ENCODE data around the gene DNER. TPM values are rescaled to one million over a fixed set of nuclear protein-coding genes. Genes with fewer than 3 reads are reported as not detected.

Gene DNER
- polyA plus RNA-seq, 2 of the 4 experiments (the other 2 are of a cell fraction): 0.34 to 4.2 TPM

DNA sequence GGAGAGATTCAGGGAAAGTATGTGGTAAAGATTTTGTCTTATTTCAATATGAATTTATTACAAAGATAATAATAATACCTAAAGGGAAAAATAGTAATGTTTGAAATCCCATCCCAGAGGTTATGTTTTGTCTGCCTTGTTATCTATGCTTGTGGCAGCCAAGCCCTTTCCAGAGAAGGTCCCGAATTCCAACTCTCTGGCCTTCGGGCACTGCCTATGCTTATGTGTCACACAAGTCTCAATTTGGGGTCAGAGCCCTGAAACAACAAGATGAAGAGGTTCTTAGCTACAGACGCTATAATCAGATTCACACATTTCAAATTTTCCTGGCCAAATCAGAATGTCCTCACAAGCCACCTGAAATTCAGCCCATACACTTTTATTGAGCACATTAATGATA lies 59.9 kb downstream of the DNER start:
- 2% methylated on average over 3 of the region's 3 CpGs for WGBS (ENCODE audit: missing lambda C conversion rate)
- no peaks in the 10 kb centered on the region for H3K4me1 ChIP-seq
- H3K27ac ChIP-seq: no peak overlapping the region
- H3K4me2 ChIP-seq: no peak overlapping the region
- no peak for TF ChIP-seq NFE2L2 (conservative IDR thresholded peaks at IDR 0.05; ENCODE audit: low read length)
- TF ChIP-seq RARB (CRISPR knock-in tag; IDR thresholded peaks at IDR 0.05): no peak
- no peak for TF ChIP-seq KDM5A (IDR thresholded peaks at IDR 0.05)
- no peak for TF ChIP-seq ESRRA (IDR thresholded peaks at IDR 0.05; ENCODE audit: borderline replicate concordance, low read length)
- TF ChIP-seq MAZ (IDR thresholded peaks at IDR 0.05; ENCODE audit: borderline replicate concordance, low read depth, low read length): no peak
- TF ChIP-seq JUN (IDR thresholded peaks at IDR 0.05): no peak
- TF ChIP-seq, protein P1, sequence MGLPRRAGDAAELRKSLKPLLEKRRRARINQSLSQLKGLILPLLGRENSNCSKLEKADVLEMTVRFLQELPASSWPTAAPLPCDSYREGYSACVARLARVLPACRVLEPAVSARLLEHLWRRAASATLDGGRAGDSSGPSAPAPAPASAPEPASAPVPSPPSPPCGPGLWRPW (IDR thresholded peaks at IDR 0.05): no peak
- no peak for TF ChIP-seq FOXS1 (CRISPR knock-in tag; IDR thresholded peaks at IDR 0.05)
- TF ChIP-seq, protein P2, sequence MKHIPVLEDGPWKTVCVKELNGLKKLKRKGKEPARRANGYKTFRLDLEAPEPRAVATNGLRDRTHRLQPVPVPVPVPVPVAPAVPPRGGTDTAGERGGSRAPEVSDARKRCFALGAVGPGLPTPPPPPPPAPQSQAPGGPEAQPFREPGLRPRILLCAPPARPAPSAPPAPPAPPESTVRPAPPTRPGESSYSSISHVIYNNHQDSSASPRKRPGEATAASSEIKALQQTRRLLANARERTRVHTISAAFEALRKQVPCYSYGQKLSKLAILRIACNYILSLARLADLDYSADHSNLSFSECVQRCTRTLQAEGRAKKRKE (CRISPR knock-in tag; IDR thresholded peaks at IDR 0.05; ENCODE audit: low read depth): no peak
- no peak for TF ChIP-seq EP300 (IDR thresholded peaks at IDR 0.05)
- ATAC-seq: no peak
- FAIRE-seq: no peak
- ChIA-PET POLR2A (no interaction called here), CTCF (no interaction called here)
- no peak overlapping the region for H3K4me3 ChIP-seq
- no peak for DNase-seq (ENCODE audit: low read depth in 1 of 2, low spot score in 1 of 2)
- no peaks in the 10 kb centered on the region for H3K9me3 ChIP-seq

DNA sequence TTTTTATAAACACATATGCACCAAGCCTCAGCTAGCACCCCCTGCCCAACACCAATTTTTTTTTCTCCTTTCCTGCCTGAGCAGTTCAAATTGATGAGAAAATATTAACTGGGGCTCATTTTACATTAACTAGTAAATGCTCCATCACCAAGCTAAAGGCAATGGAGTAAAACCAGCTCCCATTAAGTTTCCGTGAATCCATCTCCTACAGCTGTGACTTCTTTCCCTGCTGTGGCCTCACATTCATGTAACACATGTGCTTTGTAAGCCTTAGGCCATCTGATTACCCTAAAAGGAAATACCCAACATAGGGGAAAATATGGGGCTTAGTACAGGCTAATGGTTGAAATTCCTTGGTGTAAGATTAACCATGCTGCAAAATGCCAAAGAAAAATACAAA lies 60.8 kb downstream of the DNER start:
- CTCF ChIA-PET: no interaction called here
- POLR2A ChIA-PET: no interaction called here
- Histone ChIP-seq H3K9me3 (no peaks in the 10 kb centered on the region), H3K4me2 (no peak overlapping the region), H3K27ac (no peak overlapping the region), H3K4me3 (no peak overlapping the region), H3K4me1 (no peaks in the 10 kb centered on the region)
- WGBS (ENCODE audit: missing lambda C conversion rate): 65% methylated on average over 1 of the region's 1 CpG
- ATAC-seq (no peak), FAIRE-seq (no peak), DNase-seq (ENCODE audit: low read depth in 1 of 2, low spot score in 1 of 2) (no peak)
- no peak for TF ChIP-seq RCOR1 (IDR thresholded peaks at IDR 0.05; ENCODE audit: low read depth, low read length)
- TF ChIP-seq MYC (IDR thresholded peaks at IDR 0.05; ENCODE audit: borderline replicate concordance, low read length): no peak
- no peak for TF ChIP-seq CBX8 (IDR thresholded peaks at IDR 0.05)
- TF ChIP-seq TFCP2L1 (CRISPR knock-in tag; IDR thresholded peaks at IDR 0.05): no peak

DNA sequence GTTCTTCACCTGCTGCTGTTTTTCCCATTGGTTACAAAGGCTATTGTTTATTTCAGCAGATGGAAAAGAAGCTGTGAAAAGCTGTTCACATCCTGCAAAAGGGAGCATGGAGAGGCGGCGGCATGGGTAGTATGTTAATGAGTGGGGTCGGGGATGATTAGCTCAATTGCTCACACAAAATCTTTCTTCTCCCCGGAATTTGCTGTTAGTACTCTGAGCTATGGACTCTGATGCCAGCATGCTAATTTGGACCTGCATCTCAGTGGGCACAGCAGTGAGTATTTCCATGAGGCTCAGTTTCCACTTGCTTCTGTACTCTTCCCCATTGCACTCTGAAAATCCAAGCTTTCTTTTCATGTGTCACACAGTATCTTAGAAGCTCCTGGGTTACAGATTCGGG lies 61.6 kb downstream of the DNER start:
- ChIA-PET POLR2A (no interaction called here), CTCF (interaction anchor here (1.0 kb wide), 1 partner anchor 10 kb away, joined by 3 read pairs; no protein-coding TSS in a partner anchor)
- 9% methylated on average over 5 of the region's 5 CpGs for WGBS (ENCODE audit: missing lambda C conversion rate)
- no peak for ATAC-seq
- H3K9me3 ChIP-seq: no peaks in the 10 kb centered on the region
- TF ChIP-seq HDAC2 (IDR thresholded peaks at IDR 0.05): no peak
- no peak for TF ChIP-seq TP53 (CRISPR knock-in tag; IDR thresholded peaks at IDR 0.05)
- H3K4me3 ChIP-seq: no peak overlapping the region
- H3K27ac ChIP-seq: no peak overlapping the region
- FAIRE-seq: no peak
- no peak for DNase-seq (ENCODE audit: low read depth in 1 of 2, low spot score in 1 of 2)
- no peak overlapping the region for H3K4me2 ChIP-seq
- no peaks in the 10 kb centered on the region for H3K4me1 ChIP-seq

DNA sequence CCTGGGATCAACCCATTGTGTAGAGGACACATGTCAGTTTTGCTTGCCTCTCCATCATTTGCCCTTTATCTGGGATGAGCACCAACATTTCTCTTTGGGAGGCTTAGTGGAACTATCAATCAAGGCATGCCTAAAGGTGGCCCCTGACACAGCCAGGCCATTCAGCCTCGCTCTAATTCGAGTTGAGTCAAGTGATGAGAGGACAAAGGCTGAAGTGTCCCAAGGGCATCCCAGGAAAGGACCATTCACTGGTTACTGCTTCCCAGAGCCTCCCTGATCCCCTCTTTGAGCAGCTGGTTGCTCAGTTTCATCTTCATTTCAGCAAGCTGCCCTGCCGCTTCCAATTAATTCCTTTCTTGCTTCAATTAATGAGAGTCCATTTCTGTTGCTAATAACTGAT lies 63.5 kb downstream of the DNER start:
- no peak overlapping the region for H3K27ac ChIP-seq
- H3K4me2 ChIP-seq: no peak overlapping the region
- ATAC-seq (no peak), FAIRE-seq (no peak), DNase-seq (ENCODE audit: low read depth in 1 of 2, low spot score in 1 of 2) (no peak)
- TF ChIP-seq RAD21 (conservative IDR thresholded peaks at IDR 0.05 in 1 of 2, IDR thresholded peaks at IDR 0.05 in 1 of 2): no peak
- TF ChIP-seq CBX8 (IDR thresholded peaks at IDR 0.05): no peak
- no peak for TF ChIP-seq MAZ (IDR thresholded peaks at IDR 0.05; ENCODE audit: borderline replicate concordance, low read depth, low read length)
- TF ChIP-seq, protein P3, sequence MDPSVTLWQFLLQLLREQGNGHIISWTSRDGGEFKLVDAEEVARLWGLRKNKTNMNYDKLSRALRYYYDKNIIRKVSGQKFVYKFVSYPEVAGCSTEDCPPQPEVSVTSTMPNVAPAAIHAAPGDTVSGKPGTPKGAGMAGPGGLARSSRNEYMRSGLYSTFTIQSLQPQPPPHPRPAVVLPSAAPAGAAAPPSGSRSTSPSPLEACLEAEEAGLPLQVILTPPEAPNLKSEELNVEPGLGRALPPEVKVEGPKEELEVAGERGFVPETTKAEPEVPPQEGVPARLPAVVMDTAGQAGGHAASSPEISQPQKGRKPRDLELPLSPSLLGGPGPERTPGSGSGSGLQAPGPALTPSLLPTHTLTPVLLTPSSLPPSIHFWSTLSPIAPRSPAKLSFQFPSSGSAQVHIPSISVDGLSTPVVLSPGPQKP (IDR thresholded peaks at IDR 0.05; ENCODE audit: low read depth, low read length): no peak
- ChIA-PET CTCF (no interaction called here), POLR2A (no interaction called here)
- H3K4me3 ChIP-seq: no peak overlapping the region
- H3K4me1 ChIP-seq: no peaks in the 10 kb centered on the region
- H3K9me3 ChIP-seq: no peaks in the 10 kb centered on the region
- 31% methylated on average over 3 of the region's 3 CpGs for WGBS (ENCODE audit: missing lambda C conversion rate)
